ENCODE data around the gene TSPAN12.

DNA sequence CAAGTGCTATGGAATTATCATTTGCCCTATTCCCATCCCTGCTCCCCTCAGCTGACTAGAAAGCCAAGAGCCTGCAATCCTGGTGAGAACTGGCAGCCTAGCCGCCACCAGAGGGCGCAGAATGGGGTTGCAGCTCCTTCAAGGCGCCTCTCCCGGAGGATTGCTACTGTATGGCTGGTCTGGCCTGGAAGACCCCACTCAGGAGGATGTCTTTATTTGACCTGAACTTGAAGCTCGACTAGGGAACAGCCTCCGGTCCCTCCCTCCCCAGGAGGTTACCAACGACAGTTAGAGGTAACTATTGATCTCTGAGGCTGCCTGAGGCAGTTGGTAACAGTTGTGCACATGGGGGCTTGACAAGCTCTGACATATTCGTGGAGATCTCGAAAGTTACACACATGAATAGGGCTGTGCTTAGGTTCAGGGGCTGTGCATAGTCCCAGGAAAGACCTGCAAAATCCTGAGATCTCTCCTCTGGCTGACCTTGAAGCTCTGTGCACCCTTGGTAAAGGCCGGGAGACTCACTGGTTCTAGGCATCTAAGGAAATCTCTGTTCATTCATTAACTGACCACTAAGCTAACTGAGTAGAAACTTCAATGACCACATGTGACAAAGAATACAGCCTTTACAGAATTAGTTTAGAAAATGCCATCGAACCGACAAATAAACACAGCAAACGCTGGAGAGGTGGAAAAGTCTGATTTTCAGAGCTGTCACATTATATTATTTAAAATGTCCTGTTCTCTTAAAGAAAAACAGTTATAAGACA is 65.7 kb downstream of the TSPAN12 start:
- TF ChIP-seq EP300 (IDR thresholded peaks at IDR 0.05) (no peak), POLR2A (IDR thresholded peaks at IDR 0.05; ENCODE audit: low read depth) (no peak), POLR2AphosphoS5 (IDR thresholded peaks at IDR 0.05) (no peak)
- TF ChIP-seq, protein P1, sequence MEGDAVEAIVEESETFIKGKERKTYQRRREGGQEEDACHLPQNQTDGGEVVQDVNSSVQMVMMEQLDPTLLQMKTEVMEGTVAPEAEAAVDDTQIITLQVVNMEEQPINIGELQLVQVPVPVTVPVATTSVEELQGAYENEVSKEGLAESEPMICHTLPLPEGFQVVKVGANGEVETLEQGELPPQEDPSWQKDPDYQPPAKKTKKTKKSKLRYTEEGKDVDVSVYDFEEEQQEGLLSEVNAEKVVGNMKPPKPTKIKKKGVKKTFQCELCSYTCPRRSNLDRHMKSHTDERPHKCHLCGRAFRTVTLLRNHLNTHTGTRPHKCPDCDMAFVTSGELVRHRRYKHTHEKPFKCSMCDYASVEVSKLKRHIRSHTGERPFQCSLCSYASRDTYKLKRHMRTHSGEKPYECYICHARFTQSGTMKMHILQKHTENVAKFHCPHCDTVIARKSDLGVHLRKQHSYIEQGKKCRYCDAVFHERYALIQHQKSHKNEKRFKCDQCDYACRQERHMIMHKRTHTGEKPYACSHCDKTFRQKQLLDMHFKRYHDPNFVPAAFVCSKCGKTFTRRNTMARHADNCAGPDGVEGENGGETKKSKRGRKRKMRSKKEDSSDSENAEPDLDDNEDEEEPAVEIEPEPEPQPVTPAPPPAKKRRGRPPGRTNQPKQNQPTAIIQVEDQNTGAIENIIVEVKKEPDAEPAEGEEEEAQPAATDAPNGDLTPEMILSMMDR (IDR thresholded peaks at IDR 0.05), result peak; percentile 47 to 85 (median 60)
